Neural cell (in vitro differentiated cells): ENCODE data around the gene LZTFL1.

Experiments
- EP300 ChIP-seq: fragments of 450-650 bp; conservative IDR thresholded peaks from 2 replicates; pipeline ENCODE4 v1.6.1; 2014; ENCODE audit warnings: antibody characterized with exemption, mild to moderate bottlenecking, moderate library complexity; ENCODE audit not compliant: poor library complexity, severe bottlenecking
- EZH2 ChIP-seq: fragments of 200-600, 300-800 bp; shearing (Covaris generic), sonication (generic); IDR thresholded peaks from 2 replicates; pipeline ENCODE4 v1.6.1; 2014; ENCODE audit warnings: antibody characterized with exemption, low read length, borderline replicate concordance, mild to moderate bottlenecking; ENCODE audit not compliant: insufficient read depth, poor library complexity, severe bottlenecking
- POLR2AphosphoS5 ChIP-seq: IDR thresholded peaks from 2 replicates; pipeline ENCODE4 v1.6.1; 2012
- RAD21 ChIP-seq: fragments of 450-650 bp; conservative IDR thresholded peaks from 2 replicates; pipeline ENCODE4 v1.6.1; 2014; ENCODE audit warnings: antibody characterized with exemption, mild to moderate bottlenecking, moderate library complexity
- SMC3 ChIP-seq: fragments of 450-650 bp; conservative IDR thresholded peaks from 2 replicates; pipeline ENCODE4 v1.6.1; 2014; ENCODE audit warnings: antibody characterized with exemption, mild to moderate bottlenecking, moderate library complexity; ENCODE audit not compliant: poor library complexity
- TF ChIP-seq, protein P1 (sequence below): fragments of 450-650 bp; IDR thresholded peaks from 2 replicates; pipeline ENCODE4 v1.5.1; 2014; ENCODE audit warnings: antibody characterized with exemption, mild to moderate bottlenecking, moderate library complexity; ENCODE audit not compliant: poor library complexity, severe bottlenecking
- TF ChIP-seq, protein P2 (sequence below): IDR thresholded peaks from 2 replicates; pipeline ENCODE4 v1.6.1; 2012; ENCODE audit warnings: borderline replicate concordance

DNA sequence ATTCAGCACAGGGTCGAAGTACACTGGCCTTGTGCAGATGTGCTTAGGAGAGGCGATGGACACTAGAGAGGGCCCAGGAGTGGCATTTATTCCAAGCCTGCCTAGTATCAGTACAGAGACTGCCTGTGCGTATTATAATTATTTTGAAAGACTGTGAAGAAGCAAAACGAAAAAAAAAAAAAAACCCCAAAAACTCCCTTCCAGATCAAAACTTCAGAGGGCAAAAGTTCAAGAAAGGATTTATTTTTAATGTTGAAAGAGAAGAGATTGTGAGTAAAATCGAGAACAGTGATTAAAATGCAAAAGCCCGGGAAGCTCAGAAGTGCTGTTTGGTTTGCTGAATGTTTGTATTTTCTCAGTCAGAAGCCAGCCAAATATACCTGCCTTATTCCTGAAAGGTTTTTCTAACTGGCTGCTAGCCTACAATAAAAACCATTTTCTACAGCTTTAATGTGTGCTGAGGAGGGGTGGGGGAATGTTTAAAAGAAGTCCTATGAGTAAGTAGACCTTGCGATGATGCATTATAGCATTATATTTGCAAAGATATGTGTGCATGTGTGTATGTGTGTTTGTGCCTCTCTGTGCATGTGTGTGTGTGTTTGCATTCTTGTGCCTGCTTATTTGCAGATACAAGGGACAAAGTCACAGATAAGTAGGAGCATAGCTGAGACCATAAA, 19.3 kb upstream of the LZTFL1 start:
- TF ChIP-seq EP300, result no peak
- no peak for TF ChIP-seq EZH2
- TF ChIP-seq, protein P1, sequence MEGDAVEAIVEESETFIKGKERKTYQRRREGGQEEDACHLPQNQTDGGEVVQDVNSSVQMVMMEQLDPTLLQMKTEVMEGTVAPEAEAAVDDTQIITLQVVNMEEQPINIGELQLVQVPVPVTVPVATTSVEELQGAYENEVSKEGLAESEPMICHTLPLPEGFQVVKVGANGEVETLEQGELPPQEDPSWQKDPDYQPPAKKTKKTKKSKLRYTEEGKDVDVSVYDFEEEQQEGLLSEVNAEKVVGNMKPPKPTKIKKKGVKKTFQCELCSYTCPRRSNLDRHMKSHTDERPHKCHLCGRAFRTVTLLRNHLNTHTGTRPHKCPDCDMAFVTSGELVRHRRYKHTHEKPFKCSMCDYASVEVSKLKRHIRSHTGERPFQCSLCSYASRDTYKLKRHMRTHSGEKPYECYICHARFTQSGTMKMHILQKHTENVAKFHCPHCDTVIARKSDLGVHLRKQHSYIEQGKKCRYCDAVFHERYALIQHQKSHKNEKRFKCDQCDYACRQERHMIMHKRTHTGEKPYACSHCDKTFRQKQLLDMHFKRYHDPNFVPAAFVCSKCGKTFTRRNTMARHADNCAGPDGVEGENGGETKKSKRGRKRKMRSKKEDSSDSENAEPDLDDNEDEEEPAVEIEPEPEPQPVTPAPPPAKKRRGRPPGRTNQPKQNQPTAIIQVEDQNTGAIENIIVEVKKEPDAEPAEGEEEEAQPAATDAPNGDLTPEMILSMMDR, result no peak
- TF ChIP-seq, protein P2, sequence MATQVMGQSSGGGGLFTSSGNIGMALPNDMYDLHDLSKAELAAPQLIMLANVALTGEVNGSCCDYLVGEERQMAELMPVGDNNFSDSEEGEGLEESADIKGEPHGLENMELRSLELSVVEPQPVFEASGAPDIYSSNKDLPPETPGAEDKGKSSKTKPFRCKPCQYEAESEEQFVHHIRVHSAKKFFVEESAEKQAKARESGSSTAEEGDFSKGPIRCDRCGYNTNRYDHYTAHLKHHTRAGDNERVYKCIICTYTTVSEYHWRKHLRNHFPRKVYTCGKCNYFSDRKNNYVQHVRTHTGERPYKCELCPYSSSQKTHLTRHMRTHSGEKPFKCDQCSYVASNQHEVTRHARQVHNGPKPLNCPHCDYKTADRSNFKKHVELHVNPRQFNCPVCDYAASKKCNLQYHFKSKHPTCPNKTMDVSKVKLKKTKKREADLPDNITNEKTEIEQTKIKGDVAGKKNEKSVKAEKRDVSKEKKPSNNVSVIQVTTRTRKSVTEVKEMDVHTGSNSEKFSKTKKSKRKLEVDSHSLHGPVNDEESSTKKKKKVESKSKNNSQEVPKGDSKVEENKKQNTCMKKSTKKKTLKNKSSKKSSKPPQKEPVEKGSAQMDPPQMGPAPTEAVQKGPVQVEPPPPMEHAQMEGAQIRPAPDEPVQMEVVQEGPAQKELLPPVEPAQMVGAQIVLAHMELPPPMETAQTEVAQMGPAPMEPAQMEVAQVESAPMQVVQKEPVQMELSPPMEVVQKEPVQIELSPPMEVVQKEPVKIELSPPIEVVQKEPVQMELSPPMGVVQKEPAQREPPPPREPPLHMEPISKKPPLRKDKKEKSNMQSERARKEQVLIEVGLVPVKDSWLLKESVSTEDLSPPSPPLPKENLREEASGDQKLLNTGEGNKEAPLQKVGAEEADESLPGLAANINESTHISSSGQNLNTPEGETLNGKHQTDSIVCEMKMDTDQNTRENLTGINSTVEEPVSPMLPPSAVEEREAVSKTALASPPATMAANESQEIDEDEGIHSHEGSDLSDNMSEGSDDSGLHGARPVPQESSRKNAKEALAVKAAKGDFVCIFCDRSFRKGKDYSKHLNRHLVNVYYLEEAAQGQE, result no peak
- TF ChIP-seq POLR2AphosphoS5, result no peak
- TF ChIP-seq RAD21, result no peak
- no peak for TF ChIP-seq SMC3
